HG03066 (cell line): ENCODE measurements around the gene ZSWIM4.

Experiments used
- ATAC-seq: cut with Tn5 transposase; IDR thresholded peaks from one replicate; pipeline ENCODE4 v1.9.1; 2021; ENCODE audit warnings: low read depth; ENCODE audit not compliant: unreplicated experiment

ZSWIM4 gene

DNA sequence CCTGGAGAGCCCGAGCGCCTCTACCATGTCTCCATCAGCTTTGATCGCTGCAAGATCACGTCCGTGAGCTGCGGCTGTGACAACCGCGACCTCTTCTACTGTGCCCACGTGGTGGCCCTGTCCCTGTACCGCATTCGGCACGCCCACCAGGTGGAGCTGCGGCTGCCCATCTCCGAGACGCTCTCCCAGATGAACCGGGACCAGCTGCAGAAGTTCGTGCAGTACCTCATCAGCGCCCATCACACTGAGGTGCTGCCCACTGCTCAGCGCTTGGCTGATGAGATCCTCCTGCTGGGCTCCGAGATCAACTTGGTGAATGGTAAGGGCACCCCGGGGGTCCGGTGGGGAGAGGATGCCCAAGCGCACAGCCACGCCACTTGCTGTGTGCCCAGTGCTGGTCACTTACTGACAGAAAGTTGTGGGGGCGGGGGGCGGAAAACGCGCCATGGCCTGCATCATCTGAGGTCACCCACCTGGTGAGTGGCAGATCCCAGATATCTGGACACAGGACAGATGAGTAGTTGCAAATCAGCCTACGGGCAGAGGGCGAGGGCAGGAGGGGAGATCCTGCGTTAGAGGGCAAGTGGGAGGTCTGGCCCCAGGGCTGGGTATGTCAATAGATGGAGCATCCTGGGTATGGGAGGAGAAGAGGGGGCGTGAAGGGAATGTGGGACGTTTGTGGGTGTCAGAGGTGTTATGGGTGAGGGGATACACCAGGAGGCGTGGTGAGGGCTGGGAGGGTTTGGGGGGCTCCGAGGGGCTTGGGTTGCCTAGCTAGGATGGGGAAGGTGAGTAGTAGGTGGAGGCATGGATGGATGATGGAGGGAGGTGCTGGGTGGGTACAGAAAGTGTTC, 9.8 kb downstream of the ZSWIM4 start:
- ATAC-seq, result no peak

DNA sequence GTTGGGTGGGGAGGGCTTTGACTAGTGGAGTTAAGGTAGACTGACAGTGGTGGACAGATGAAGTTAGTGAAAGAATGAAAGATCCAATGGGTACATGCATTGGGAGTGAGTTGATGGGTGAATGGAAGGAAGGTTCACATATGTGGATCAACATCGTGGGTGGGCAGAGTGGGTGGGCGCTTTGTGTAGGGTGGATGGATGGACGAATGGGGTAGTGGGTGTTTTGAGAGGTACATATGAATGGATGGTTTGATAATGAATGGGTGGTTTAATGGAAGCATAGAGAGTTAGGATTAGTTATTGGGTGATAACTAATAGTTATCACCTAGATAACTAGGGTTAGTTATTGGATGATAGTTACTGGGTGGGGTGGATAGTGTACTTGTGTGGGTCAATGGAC, 11.5 kb downstream of the ZSWIM4 start:
- ATAC-seq, result no peak

DNA sequence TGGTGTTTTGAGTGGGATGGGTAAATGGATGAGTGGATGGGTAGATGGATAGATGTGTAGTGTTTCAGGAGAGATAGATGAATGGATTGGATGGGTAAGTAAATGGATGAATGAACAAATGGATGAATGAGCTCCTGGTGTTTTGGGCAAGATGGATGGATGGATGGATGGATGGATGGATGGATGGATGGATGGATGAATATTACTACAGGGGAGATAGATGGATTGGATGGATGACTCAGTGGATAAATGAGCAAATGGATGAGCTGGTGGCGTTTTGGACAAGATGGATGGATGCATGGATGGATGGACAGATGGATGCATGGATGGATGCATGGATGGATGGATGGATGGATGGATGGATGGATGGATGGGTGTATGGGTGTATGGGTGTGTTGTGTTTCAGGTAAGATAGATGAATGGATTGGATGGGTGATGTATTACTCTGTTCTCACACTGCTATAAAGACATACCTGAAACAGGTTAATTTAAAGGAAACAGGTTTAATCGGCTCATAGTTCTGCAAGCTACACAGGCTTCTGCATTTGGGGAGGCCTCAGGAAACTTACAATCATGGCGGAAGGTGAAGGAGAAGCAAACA, 12.3 kb downstream of the ZSWIM4 start:
- no peak for ATAC-seq

DNA sequence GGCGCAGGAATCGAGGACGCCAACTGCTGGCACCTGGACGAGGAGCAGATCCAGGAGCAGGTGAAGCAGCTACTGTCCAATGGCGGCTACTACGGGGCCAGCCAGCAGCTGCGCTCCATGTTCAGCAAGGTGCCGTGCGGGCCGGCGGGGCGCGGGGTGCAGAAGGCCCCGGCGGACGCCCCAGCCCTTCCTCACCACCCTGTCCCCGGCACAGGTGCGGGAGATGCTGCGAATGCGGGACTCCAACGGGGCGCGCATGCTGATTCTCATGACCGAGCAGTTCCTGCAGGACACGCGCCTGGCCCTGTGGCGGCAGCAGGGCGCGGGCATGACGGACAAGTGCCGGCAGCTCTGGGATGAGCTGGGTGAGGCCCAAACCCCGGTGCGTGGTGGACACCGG, 13.6 kb downstream of the ZSWIM4 start:
- no peak for ATAC-seq

DNA sequence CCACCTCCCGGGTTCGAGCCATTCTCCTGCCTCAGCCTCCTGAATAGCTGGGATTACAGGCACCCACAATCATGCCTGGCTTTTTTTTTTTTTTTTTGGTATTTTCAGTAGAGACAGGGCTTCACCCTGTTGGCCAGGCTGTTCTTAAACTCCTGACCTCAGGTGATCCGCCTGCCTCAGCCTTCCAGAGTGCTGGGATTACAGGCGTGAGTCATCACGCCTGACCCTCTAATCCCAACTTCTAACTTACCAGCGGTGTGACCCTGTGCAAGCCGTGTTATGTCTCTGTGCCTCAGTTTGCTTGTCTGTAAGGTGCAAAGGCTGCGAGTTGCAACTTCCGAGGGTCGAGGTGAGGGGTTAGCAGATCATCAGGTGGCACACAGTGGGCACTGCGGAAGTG, 17.3 kb downstream of the ZSWIM4 start:
- no peak for ATAC-seq

DNA sequence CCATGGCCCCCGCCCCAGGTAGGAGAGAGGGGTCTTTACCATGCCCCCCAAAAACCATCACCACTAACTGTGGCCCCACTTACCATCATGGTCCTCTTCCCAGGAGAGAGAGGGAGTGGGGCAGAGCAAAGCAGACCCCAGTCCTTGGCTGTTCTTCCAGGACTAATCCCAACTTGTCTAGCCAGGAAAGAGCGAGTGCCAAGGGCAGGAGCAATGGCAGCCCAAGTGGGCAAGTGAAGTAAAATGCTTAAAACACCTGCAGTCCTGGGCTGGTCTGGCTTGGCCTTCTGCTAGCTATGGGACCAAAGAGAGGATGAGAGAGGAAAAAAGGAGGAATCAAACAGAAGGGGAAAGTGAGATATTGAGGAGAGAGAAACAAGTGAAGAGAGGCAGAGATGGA, 17.9 kb downstream of the ZSWIM4 start:
- ATAC-seq, result no peak

DNA sequence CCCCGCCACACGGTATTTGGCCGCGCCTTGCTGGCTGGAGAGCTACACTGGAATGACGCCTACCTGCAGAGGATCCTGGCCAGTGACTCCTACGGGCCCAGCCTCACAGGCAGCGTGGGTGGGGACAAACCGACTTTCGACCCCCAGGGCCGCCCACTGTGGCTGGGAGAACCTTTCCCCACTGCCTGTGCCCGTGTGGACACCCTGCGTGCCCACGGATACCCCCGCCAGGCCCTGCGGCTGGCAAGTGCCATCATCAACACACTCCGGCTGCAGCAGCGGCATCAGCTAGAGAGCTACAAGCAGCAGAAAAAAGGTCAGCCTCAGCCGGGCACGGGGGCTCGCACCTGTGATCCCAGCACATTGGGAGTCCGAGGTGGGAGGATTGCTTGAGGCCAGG, 19.3 kb downstream of the ZSWIM4 start:
- ATAC-seq, result no peak

DNA sequence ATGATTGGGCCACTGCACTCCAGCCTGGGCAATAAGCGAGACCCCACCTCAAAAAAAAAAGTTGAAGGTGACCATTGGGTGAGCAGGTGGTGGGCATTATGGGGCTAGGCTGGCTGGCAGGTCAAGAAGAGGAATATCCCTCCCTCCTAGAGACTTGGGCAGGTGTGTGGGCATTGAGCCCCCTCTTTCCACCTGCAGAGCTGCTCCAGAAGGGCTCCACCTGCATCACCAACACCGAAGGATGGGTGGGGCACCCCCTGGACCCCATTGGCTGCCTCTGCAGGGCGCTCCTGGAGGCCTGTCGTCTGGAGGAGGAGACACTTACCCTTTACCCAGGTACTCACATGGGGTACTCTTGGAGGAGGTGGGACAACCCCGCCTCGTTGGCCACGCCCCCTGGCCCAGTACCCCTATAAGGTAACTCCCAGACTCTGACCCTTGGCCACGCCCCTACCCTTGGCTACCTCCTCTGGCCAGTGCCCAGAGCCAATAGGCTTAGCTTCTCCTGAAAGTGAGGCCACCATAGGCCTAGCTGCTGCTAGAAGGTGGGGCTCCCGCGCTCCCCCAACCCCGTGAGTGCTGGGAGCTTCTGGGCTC, 21.9 kb downstream of the ZSWIM4 start:
- no peak for ATAC-seq

DNA sequence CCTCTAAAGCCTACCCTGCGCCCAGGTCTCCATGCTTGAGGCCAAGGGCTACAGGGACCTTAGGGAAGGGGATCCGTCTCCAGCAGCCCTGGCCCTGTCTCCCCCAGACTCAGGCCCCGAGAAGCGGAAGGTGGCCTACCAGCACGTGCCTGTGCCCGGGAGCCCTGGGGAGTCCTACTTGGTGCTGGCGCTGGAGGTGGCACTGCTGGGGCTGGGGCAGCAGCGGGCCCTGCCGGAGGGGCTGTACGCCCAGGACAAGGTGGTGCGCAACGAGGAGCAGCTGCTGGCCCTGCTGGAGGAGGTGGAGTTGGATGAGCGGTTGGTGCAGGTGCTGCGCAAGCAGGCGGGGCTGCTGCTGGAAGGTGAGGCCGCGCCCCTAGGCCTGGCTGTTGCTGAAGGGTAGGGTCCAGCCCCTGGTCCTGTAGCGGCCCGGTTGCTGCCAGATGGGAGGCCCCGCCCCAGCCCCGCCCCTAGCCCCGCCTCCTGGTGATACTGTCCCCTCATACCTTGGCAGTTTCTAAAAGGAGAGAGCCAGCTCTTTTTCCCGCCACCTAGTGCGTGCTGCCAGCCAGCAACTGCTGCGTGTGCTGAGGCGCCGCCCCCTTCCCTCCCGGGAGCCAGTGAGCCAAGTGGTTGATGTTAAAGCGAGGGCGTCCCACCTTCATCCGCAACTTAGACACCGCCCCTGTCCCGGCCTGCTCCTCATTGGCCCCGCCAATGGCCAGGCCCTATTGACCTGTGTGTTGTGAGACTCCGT, 22.6 kb downstream of the ZSWIM4 start:
- ATAC-seq, result no peak

DNA sequence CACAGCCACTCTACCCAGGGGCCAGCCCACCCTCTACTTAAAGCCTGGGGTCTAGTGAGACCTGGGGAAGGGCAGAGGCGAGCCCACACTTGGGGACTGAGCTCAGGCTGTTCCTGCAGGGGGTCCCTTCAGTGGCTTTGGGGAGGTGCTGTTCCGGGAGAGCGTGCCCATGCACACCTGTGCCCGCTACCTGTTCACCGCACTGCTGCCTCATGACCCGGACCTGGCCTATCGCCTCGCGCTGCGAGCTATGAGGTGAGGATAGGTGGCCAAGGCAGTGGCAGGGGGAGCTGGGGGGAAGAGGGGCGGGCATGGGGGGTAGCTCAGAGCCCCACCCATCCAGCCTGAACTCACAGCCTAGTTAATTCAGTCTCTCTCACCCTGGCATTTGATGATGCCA, 24.0 kb downstream of the ZSWIM4 start:
- ATAC-seq, result no peak

DNA sequence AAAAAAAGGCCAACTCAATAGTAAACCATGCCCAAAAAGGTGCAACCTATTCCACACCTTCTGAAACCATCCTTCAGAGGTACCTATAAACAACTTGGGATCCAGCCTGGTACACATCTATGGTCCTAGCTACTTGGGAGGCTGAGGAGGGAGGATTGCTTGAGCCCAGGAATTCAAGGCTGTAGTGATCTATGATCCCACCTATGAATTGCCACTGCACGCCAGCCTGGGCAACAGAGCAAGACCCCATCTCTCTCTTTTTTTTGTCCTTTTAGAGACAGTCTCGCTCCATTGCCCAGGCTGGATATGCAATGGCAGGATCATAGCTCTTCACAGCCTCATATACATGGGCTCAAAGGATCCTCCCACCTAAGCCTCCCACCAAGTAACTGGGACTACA, 26.0 kb downstream of the ZSWIM4 start:
- no peak for ATAC-seq

DNA sequence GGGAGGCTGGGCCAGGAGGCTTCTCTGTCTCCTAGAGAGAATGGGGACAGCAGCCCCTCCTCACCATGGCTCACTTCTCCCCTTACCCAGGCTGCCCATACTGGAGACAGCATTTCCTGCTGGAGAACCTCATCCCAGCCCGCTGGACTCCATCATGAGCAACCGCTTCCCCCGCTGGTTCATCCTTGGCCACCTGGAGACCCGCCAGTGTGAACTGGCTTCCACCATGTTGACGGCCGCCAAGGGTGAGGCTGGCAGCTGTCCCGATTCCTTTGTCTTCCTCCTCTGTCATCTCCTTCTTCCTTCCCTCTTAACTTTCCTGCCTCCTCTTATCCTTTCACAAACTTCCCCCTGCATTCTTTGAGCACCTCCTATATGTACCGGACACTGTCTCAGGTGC, 28.0 kb downstream of the ZSWIM4 start:
- ATAC-seq, result no peak

DNA sequence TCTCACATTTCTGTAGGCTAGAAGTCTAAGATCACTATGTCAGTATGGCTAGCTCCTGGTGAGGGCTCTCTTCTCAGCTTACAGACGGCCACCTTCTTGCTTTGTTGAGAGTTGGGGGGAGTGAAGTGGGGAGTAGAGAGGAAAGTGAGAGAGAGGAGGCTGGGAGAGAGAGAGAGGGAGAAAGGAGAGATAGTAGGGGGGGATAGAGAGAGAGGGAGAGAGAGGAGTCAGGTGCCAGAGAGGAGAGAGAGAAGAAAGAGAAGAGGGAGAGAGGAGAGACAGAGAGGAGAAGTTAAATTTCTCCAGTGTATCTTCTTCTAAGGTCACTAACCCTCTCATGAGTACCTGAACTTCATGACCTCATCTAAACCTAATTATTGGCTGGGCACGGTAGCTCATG, 28.7 kb downstream of the ZSWIM4 start:
- ATAC-seq, result no peak

DNA sequence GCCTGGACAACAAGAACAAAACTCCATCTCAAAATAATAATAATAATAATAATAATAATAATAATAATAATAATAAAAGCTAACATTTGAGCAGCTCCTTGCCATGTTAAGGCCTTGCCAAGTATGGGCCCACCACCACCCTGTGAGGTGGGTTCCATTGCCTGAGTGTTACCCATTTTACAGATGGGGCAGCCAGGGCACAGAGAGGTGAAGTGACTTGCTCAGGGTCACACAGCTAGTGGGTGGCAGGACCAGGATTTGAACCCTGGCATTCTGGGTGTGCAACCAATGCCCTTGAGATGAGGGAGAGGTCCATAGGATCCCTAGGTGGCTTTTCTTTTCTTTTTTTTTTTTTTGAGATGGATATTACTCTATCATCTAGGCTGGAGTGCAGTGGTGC, 29.5 kb downstream of the ZSWIM4 start:
- ATAC-seq, result no peak

DNA sequence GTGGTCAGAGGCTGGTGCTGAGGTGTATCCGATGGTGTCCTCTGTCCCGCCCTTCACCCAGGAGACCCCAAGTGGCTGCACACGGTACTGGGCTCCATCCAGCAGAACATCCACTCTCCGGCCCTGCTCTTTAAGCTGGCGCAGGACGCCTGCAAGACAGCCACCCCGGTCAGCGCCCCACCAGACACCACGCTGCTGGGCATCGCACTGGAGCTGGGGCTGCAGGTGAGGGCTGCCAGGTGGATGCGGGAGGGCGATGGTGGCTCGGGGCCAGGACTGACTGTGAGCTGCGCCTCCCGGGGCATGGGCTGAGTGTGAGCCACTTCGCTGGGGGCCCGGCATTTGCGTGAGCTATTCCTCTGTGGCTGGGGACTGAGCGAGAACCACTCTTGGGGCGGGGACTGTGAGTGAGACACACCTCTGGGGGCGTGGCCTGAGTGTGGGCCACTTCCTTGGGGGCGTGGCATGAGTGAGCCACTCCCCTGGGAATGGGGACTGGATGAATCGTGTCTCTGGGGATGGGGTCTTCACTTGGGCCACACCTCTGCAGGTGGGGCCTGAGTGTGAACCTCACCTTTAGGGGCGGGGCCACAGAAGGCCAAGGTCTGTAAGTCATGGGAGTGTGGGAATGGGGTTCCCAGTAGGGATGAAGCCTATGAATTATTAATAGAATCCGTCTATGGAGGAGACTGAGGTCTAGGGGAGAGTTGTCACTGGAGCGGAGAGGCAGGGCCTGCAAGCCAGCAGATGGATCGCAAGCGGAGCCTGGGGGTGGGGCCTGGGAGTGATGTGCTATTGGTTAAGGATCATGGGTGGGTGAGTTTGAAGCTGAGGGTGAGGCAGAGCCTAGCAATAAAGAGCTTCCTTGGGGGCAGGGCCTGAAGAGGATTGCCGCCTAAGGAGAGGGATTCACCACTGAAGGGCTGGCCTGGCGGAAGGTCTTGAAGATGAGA, 30.5 kb downstream of the ZSWIM4 start:
- ATAC-seq, result no peak

DNA sequence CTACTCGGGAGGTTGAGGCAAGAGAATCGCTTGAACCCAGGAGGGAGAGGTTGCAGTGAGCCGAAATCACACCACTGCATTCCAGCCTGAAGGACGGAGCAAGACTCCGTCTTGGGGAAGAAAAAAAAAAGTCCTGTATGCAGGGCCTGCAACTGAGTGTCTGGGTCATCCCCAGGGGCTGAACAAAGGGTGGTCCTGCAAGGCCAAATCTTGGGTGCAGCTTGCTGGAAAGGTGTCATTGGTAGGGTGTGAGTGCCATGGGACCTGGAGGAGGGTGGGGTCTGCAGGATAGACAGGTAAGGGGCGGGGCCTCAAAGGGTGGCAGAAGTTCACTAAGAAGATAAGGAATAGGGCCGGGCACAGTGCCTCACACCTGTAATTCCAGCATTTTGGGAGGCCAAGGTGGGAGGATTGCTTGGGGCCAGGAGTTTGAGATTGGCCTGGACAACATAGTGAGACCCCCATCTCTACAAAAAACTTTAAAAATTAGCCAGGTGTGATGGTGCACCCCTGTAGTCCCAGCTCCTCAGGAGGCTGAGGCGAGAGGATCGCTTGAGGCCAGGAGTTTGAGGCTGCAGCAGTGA, 31.5 kb downstream of the ZSWIM4 start:
- no peak for ATAC-seq

DNA sequence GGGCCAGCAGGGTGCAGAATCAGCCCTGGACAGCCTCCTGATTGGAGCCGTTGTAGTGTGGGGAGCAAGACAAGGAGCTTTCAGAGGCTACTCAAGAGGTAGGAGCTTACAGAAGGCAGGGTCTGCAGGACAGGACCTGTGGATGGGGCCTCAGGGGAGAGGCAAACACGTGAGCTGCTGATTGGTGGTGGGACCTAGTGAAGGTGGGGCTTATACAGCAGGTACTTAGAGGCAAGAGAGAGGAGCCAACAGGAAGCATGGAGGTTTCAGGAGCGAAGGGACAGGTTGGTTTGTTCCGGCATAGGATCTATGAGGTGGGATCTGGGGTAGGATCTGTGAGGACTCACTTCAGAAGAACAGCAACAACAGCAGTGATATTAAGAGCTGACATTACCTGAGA, 32.4 kb downstream of the ZSWIM4 start:
- no peak for ATAC-seq

DNA sequence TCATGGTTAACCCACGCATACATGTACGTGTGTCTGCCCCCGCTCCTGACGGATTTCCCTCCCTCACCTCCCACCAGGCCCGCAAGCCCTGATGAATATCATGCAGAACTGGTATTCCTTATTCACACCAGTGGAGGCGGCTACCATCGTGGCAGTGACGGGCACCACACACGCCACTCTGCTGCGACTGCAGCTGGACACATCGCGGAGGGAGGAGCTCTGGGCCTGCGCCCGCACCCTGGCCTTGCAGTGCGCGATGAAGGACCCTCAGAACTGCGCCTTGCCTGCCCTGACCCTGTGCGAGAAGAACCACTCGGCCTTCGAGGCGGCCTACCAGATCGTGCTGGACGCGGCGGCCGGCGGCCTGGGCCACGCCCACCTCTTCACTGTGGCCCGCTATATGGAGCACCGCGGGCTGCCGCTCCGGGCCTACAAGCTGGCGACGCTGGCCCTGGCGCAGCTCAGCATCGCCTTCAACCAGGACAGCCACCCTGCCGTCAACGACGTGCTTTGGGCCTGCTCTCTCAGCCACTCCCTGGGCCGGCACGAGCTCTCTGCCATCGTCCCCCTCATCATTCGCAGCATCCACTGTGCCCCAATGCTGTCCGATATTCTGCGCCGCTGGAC, 35.0 kb downstream of the ZSWIM4 start:
- ATAC-seq, result no peak

DNA sequence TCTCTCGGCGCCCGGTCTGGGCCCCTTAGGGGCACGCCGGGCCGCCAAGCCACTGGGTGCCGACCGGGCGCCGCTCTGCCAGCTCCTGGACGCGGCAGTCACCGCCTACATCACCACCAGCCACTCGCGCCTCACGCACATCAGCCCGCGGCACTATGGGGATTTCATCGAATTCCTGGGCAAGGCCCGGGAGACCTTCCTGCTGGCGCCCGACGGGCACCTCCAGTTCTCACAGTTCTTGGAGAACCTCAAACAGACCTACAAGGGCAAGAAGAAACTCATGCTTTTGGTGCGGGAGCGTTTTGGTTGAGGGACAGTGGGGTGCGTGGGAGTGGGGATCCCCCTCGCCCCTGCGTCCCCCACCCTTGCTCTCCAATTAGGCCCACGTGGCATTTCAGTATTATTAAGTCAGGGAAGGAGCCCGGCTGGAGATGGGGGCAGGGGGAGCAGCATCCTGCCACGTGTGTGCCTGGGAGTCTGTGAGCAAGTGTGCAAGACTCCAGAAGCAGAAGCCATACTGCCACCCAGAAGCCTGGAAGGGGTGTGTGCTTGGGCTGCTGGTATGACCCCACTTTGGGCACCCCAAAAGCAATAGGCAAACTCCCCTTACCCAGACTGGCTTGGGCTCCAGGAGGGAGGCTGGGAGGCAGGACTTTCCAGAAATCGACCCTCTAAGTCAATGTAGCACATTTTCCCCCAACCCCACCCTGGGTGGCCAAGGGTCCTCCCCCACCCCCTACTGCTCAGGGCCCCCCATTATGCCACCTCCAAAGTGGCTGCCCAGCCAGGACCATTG, 35.7 kb downstream of the ZSWIM4 start:
- ATAC-seq, result no peak
